ENCODE data around the gene GUCY1A1.

GUCY1A1 gene

GRCh38 chr4:155666344-155667221 is at the start of gene GUCY1A1:
GUCY1A1 (plus strand) TSS chr4:155666848; CDS start chr4:155696868, 30,020 bp downstream.
- ATAC-seq: peak; percentile 26; the same call in 2 of the 3 replicates
- TF ChIP-seq RARB (CRISPR knock-in tag; IDR thresholded peaks at IDR 0.05) (no peak), PATZ1 (CRISPR knock-in tag; IDR thresholded peaks at IDR 0.05; ENCODE audit: borderline replicate concordance) (no peak), GLIS3 (CRISPR knock-in tag; IDR thresholded peaks at IDR 0.05) (no peak), TOX (CRISPR knock-in tag; IDR thresholded peaks at IDR 0.05; ENCODE audit: borderline replicate concordance) (no peak)

GRCh38 chr4:155617296-155617695 is 49.4 kb upstream of the GUCY1A1 start:
- TF ChIP-seq ISL1 (CRISPR knock-in tag; IDR thresholded peaks at IDR 0.05): peak; percentile 44; the same call in 1 of the 2 replicates
- TF ChIP-seq ZC3H10 (CRISPR knock-in tag; IDR thresholded peaks at IDR 0.05): no peak
- ATAC-seq: no peak

GRCh38 chr4:155618183-155618838 is 48.3 kb upstream of the GUCY1A1 start:
- no peak for ATAC-seq
- TF ChIP-seq BACH2 (CRISPR knock-in tag; IDR thresholded peaks at IDR 0.05; ENCODE audit: borderline replicate concordance) (no peak), ARNTL (CRISPR knock-in tag; IDR thresholded peaks at IDR 0.05; ENCODE audit: borderline replicate concordance, low read depth) (no peak), ZFP3 (CRISPR knock-in tag; IDR thresholded peaks at IDR 0.05) (no peak), TCF4 (CRISPR knock-in tag; IDR thresholded peaks at IDR 0.05; ENCODE audit: borderline replicate concordance) (no peak), ZC3H10 (CRISPR knock-in tag; IDR thresholded peaks at IDR 0.05) (no peak), OSR1 (CRISPR knock-in tag; IDR thresholded peaks at IDR 0.05) (no peak), CREB5 (CRISPR knock-in tag; IDR thresholded peaks at IDR 0.05; ENCODE audit: low read depth) (no peak), ZNF8 (CRISPR knock-in tag; IDR thresholded peaks at IDR 0.05) (no peak), TSHZ2 (CRISPR knock-in tag; IDR thresholded peaks at IDR 0.05) (no peak), PATZ1 (CRISPR knock-in tag; IDR thresholded peaks at IDR 0.05; ENCODE audit: borderline replicate concordance) (no peak), ZNF565 (CRISPR knock-in tag; conservative IDR thresholded peaks at IDR 0.05; ENCODE audit: low read depth) (no peak), PPARA (CRISPR knock-in tag; IDR thresholded peaks at IDR 0.05; ENCODE audit: borderline replicate concordance) (no peak), ESRRG (CRISPR knock-in tag; IDR thresholded peaks at IDR 0.05) (no peak), TOX (CRISPR knock-in tag; IDR thresholded peaks at IDR 0.05; ENCODE audit: borderline replicate concordance) (no peak), RARB (CRISPR knock-in tag; IDR thresholded peaks at IDR 0.05) (no peak), ISL1 (CRISPR knock-in tag; IDR thresholded peaks at IDR 0.05) (no peak), CSDC2 (CRISPR knock-in tag; IDR thresholded peaks at IDR 0.05) (no peak)

- ATAC-seq: no peak
- TF ChIP-seq POU6F1 (CRISPR knock-in tag; IDR thresholded peaks at IDR 0.05; ENCODE audit: borderline replicate concordance, low read depth): no peak
- no peak for TF ChIP-seq ZC3H10 (CRISPR knock-in tag; IDR thresholded peaks at IDR 0.05)
- no peak for TF ChIP-seq TCF4 (CRISPR knock-in tag; IDR thresholded peaks at IDR 0.05; ENCODE audit: borderline replicate concordance)
- no peak for TF ChIP-seq CSDC2 (CRISPR knock-in tag; IDR thresholded peaks at IDR 0.05)
- TF ChIP-seq ZFP3 (CRISPR knock-in tag; IDR thresholded peaks at IDR 0.05): no peak
- TF ChIP-seq ZNF8 (CRISPR knock-in tag; IDR thresholded peaks at IDR 0.05): no peak
- TF ChIP-seq PATZ1 (CRISPR knock-in tag; IDR thresholded peaks at IDR 0.05; ENCODE audit: borderline replicate concordance): no peak
- no peak for TF ChIP-seq RARB (CRISPR knock-in tag; IDR thresholded peaks at IDR 0.05)
- TF ChIP-seq BACH2 (CRISPR knock-in tag; IDR thresholded peaks at IDR 0.05; ENCODE audit: borderline replicate concordance): no peak
- no peak for TF ChIP-seq CSRNP3 (CRISPR knock-in tag; IDR thresholded peaks at IDR 0.05)
These were observed 46.0 kb upstream of the GUCY1A1 start for GRCh38 chr4:155620637-155621036.

Data from SK-N-SH treated with all-trans-retinoic acid at 6 μM for 48 hours (cell line).